HL-60 (cell line): Measurements from ENCODE around the gene AKNA.

Source experiments
- DNase-seq, 2 experiments: peaks; one replicate each; pipeline ENCODE4 v3.0.0-alpha.2; 2010 to 2020; ENCODE audit warnings: low read depth in 1 of 2, low spot score in 1 of 2
- H3K27ac ChIP-seq: fragments of 250-450 bp; sonication (Bioruptor Pico); replicated peaks from 2 replicates; pipeline ENCODE4 v1.5.1; 2020; ENCODE audit warnings: mild to moderate bottlenecking, moderate library complexity
- H3K27me3 ChIP-seq: fragments of 250-450 bp; sonication (Bioruptor Pico); 2 replicates; pipeline ENCODE4 v1.5.1; 2021; ENCODE audit warnings: mild to moderate bottlenecking, moderate library complexity; ENCODE audit not compliant: insufficient read depth, poor library complexity, severe bottlenecking
- H3K4me3 ChIP-seq: replicated peaks from 2 replicates; pipeline ENCODE4 v1.5.1; 2011; ENCODE audit warnings: mild to moderate bottlenecking, control low read depth, low read length; ENCODE audit not compliant: insufficient read depth
- GABPA ChIP-seq: IDR thresholded peaks from 2 replicates; pipeline ENCODE4 v1.6.1; 2012; ENCODE audit warnings: low read depth
- POLR2AphosphoS5 ChIP-seq: IDR thresholded peaks from 2 replicates; pipeline ENCODE4 v1.6.1; 2012; ENCODE audit warnings: low read depth
- SPI1 ChIP-seq: IDR thresholded peaks from 2 replicates; pipeline ENCODE4 v1.6.1; 2012; ENCODE audit warnings: low read depth, mild to moderate bottlenecking, borderline replicate concordance
- TF ChIP-seq, protein P1 (sequence below): IDR thresholded peaks from one replicate; pipeline ENCODE4 v1.5.1; 2011; ENCODE audit warnings: low read length, control low read depth, inconsistent platforms; ENCODE audit not compliant: insufficient read depth
- TF ChIP-seq, protein P2 (sequence below): IDR thresholded peaks from 2 replicates; pipeline ENCODE4 v1.6.1; 2012; ENCODE audit warnings: low read depth; ENCODE audit not compliant: insufficient replicate concordance

Gene AKNA

DNA sequence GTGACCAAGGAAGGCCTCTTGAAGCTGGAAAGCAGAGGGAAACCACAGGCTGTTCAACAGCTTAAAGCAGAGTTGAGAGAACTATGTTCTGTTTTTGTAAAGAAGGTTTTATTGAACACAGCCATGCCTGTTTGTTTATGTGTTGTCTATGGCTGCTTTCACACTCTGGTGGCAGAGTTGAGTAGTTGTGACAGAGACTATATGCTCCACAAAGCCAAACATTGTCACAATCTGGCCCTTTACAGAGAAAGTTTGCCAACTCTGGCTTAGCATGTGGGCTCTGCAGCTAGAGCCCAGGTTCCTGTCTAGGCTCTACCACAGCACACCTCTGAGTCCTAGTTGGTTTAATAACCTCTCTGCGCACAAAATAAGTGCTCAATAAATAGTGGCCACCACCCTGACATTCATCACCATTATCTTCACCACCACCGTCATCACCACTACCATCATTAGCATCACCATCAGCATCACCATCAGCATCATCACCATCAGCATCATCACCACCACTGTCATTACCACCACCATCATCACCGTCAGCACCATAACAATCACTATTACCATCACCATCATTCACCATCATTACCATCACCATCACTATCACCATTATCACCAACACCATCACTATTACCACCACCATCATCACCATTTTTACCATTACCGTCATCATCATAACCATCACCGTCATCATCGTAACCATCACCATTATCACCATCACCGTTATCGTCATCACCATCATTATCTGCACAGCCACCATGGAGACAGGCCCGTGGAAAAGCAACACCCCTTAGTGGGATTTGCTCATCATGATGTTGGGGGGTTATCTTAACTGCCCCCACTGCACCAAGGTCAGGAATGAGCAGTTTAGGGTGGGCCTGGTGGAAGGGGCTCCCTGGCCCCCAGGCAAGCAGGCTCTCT, 18.3 kb downstream of the AKNA start:
- no peaks in the 10 kb centered on the region for H3K27me3 ChIP-seq
- no peak for DNase-seq
- TF ChIP-seq, protein P1, sequence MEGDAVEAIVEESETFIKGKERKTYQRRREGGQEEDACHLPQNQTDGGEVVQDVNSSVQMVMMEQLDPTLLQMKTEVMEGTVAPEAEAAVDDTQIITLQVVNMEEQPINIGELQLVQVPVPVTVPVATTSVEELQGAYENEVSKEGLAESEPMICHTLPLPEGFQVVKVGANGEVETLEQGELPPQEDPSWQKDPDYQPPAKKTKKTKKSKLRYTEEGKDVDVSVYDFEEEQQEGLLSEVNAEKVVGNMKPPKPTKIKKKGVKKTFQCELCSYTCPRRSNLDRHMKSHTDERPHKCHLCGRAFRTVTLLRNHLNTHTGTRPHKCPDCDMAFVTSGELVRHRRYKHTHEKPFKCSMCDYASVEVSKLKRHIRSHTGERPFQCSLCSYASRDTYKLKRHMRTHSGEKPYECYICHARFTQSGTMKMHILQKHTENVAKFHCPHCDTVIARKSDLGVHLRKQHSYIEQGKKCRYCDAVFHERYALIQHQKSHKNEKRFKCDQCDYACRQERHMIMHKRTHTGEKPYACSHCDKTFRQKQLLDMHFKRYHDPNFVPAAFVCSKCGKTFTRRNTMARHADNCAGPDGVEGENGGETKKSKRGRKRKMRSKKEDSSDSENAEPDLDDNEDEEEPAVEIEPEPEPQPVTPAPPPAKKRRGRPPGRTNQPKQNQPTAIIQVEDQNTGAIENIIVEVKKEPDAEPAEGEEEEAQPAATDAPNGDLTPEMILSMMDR: no peak
- TF ChIP-seq GABPA (no peak), SPI1 (no peak), POLR2AphosphoS5 (no peak)
- TF ChIP-seq, protein P2, sequence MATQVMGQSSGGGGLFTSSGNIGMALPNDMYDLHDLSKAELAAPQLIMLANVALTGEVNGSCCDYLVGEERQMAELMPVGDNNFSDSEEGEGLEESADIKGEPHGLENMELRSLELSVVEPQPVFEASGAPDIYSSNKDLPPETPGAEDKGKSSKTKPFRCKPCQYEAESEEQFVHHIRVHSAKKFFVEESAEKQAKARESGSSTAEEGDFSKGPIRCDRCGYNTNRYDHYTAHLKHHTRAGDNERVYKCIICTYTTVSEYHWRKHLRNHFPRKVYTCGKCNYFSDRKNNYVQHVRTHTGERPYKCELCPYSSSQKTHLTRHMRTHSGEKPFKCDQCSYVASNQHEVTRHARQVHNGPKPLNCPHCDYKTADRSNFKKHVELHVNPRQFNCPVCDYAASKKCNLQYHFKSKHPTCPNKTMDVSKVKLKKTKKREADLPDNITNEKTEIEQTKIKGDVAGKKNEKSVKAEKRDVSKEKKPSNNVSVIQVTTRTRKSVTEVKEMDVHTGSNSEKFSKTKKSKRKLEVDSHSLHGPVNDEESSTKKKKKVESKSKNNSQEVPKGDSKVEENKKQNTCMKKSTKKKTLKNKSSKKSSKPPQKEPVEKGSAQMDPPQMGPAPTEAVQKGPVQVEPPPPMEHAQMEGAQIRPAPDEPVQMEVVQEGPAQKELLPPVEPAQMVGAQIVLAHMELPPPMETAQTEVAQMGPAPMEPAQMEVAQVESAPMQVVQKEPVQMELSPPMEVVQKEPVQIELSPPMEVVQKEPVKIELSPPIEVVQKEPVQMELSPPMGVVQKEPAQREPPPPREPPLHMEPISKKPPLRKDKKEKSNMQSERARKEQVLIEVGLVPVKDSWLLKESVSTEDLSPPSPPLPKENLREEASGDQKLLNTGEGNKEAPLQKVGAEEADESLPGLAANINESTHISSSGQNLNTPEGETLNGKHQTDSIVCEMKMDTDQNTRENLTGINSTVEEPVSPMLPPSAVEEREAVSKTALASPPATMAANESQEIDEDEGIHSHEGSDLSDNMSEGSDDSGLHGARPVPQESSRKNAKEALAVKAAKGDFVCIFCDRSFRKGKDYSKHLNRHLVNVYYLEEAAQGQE: no peak
- H3K27ac ChIP-seq: peak overlapping the region; percentile 95
- H3K4me3 ChIP-seq: no peak overlapping the region

DNA sequence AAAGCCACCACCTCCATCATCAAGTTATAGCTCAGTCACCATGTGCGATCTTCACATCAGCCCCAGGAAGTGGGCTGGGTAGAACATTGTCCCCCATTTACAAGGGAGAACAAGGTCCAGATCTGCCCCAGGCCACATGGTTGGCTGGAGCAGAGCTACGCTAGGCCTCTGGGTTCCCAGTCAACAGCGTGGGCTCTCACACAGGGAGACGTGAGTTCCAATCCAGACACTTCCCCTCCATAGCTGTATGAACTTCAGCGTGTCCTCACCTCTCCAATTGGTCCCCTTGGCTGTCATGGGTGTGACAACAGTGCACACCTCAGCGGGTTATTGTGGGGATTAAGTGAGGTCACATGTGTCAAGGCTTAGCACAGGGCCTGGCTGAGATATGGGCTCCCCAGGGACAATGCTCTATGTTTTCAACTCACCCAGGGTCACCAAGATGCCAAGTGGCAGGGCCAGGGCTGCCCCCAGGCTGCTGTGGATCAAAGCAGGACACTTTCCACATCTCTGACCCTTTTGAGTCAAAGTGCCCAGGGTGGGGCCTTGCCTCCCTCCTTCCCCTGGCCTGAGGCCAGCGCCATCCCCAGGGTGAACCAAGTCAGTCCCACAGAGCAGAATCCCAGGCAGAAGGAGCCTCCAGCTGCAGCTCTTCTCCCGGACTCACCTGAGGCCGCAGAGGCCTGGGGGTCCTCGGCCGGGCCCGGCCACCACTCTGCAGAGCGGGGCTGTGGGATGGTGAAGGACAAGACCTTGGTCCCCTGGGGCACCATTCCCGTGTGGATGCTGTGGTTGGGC, 19.8 kb downstream of the AKNA start:
- Histone ChIP-seq H3K4me3 (no peak overlapping the region), H3K27ac (peak overlapping the region; percentile 77), H3K27me3 (no peaks in the 10 kb centered on the region)
- TF ChIP-seq SPI1 (no peak), POLR2AphosphoS5 (no peak), GABPA (no peak)
- TF ChIP-seq, protein P1: no peak
- TF ChIP-seq, protein P2: no peak
- no peak for DNase-seq

DNA sequence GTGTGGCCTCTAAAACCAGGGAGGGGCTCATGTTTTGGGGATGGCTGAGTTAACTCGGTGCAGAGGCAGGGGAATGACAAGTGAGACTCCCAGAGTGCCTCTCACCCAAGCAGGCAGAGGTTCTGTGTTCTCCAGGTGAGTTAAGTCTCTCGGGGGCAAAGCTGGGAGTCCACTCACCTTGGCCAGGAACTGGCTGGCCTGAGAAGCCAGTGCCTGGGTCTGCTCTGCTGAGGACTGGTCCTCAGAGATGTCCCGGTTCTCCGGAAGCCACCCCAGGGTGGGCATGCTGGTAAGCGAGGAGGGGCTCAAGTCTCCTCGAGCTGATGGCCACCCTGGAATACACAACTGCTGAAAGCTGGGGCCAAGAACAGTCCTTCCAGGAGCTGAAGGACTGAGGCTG, 20.4 kb downstream of the AKNA start:
- no peaks in the 10 kb centered on the region for H3K27me3 ChIP-seq
- H3K27ac ChIP-seq: peak overlapping the region; percentile 77
- TF ChIP-seq, protein P2: no peak
- TF ChIP-seq SPI1: no peak
- TF ChIP-seq GABPA: no peak
- TF ChIP-seq, protein P1: no peak
- no peak for TF ChIP-seq POLR2AphosphoS5
- DNase-seq: no peak
- no peak overlapping the region for H3K4me3 ChIP-seq
